Measurements from ENCODE around the gene HTRA3.

DNA sequence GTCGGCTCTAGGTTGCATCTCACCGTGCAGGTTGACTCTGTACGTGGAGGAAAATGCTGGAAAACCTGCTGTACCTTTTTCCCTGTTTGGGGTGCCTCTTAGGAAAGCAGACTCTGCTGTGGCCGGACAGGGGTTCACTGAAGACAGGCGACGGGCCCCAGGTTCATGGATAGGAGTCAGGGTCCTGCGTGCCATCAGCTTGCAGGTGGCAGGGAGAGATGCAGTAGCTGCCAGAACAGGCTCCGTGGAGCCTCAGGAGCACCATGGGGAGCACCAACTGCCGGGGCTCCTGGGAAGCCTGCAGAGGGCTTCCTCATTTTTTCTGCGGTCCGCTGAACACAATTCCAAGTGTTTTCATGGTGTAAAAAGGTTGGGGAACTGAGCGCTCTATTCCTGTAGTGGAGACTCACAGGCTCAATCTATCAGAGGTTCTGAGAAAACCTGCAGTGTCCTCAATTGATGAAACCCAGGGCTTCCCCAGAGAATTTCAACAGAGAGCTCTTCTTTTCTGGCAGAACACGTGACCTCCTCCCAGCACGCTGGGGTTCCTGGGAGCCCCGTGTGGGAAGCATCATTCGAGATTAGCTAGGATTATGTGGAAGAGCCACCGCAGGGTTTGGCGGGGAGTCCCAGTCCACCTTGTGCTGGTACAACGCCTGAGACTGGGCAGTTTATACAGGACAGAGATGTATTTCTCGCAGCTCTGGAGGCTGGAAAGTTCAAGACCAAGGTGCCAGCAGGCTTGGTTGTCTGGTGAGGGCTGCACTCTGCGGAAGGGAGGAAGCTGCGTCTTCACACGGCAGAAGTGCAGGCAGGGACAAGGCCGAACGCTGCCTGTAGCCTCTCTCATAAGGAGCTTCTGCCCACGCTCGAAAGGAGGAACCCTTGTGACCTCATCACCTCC is 1.6 kb downstream of the HTRA3 start:
- no peak for TF ChIP-seq POU5F1 (IDR thresholded peaks at IDR 0.05; ENCODE audit: low read depth, low read length)
- TF ChIP-seq, protein P1, sequence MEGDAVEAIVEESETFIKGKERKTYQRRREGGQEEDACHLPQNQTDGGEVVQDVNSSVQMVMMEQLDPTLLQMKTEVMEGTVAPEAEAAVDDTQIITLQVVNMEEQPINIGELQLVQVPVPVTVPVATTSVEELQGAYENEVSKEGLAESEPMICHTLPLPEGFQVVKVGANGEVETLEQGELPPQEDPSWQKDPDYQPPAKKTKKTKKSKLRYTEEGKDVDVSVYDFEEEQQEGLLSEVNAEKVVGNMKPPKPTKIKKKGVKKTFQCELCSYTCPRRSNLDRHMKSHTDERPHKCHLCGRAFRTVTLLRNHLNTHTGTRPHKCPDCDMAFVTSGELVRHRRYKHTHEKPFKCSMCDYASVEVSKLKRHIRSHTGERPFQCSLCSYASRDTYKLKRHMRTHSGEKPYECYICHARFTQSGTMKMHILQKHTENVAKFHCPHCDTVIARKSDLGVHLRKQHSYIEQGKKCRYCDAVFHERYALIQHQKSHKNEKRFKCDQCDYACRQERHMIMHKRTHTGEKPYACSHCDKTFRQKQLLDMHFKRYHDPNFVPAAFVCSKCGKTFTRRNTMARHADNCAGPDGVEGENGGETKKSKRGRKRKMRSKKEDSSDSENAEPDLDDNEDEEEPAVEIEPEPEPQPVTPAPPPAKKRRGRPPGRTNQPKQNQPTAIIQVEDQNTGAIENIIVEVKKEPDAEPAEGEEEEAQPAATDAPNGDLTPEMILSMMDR (IDR thresholded peaks at IDR 0.05; ENCODE audit: control extremely low read depth in 1 of 3, insufficient read depth in 1 of 3, low read depth in 1 of 3, low read length in 3 of 3) = no peak

Measured in H1 (cell line).